22Rv1 (cell line): ENCODE data around the gene IFT81.

Experiments
- CTCF ChIP-seq: fragments of 450-650 bp; IDR thresholded peaks from 2 replicates; pipeline ENCODE4 v1.5.1; 2017; ENCODE audit warnings: mild to moderate bottlenecking
- ZFX ChIP-seq: fragments of 450-650 bp; IDR thresholded peaks from 2 replicates; pipeline ENCODE4 v1.6.1; 2017; ENCODE audit warnings: antibody characterized with exemption, borderline replicate concordance

GRCh38 chr12:110116623-110117022 is 7.5 kb upstream of the IFT81 start:
- TF ChIP-seq CTCF (no peak), ZFX (no peak)
